C1 segment of cervical spinal cord (tissue), 14 donors: ENCODE results near the gene ABCF2.
A peak's percentile ranks its signal among the peaks of the same experiment; 100 is the strongest.

ENCODE experiments used
- DNase-seq, 14 donors: peaks; one replicate each; lab custom pipeline; 2025; lab: John Stamatoyannopoulos, UW

Gene ABCF2

DNA sequence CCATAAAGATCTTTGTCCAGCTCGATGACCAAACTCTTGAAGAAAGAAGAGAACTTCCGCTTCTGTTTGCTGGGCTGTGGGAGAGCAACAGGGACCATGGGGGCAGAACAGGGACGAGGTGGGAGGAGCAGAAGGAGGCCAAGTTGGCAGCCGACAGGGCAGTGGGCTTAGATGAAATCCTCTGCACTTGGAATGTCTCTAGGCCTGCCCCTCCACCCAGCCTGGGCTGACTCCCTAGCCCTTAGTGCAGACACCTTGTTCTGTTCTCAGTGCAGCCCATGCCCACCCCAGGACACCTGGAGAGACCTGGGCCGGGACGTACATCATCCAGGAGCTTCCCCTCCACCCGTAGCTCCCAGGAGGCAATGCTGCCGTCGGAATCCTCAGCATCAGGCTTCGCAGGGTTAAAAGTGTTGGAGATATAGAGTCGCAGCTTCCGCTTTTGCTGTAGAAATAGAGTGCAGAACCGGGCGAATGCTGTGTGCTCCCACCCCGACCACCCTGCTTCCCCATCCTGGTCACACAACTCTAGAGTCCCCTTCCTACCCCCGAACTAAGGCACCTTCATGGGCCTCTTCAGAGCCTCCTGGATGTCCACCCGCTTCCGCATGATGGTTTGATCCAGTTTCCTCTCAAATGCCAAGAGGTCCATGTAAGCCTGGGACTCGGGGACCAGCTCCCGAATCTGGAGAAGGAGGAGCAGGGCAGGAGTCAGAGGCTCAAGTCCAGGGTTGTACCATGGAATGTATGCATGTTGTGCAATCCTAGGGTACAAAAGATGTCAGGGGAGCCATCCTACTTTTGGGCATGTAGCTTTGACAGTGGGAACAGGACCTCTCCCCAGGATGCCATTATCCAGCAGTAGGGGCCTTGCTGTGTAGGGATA lies 15.4 kb upstream of the ABCF2 start:
- DNase-seq: no peak

DNA sequence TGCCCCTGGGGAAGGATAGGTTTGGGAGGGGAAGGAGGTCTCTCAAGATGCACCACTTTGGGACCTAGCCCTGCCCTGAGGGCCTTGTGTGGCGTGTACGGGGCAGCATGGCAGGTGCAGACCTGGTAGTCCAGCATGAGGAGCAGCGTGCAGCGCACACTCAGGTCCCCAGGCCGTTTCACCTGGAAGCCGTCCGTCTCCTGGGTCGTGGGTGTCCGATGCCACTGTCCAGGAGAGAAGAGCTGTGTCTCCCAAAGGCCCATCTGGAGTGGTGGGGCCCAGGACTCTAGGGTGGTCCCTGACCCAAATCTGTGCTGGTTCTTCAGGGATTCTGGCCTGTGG lies 14.7 kb upstream of the ABCF2 start:
- no peak for DNase-seq

DNA sequence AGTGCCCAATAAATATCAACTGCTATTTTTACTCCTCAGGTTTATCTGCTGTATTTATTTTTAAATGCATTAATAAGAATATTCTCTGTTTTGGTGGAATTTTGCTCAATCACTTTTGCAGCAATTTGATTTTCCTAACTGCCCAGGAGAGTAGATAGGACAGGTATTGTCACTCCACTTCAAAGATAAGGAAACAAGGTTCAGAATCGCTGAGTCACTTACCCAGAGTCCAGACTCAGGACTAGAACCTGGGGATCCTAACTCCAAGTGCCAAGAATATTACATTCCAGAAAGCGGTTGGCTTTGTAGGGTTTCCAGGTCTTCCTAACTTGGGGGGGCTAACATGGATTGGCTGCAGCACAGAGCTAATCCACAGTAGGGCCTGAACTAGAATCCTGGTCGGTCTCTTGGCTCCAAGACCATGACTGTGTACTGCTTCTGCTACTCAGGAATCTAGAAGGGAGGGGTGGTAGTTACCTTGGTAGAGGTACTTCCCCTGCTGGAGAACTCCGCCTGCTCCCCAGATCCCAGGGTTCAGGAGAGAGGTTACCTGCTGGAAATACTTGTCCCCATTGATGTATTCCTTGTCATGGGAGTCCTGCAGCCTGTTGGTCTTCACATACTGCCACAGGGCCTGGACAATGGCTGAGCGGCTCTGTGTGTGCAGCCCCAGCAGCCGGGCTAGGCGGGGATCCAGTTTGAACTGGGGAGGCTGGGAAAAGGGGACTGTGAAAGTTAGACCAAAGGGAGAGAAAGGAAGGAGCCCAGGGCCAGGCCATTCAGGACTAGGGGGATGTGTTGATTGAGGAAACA lies 14.1 kb upstream of the ABCF2 start:
- DNase-seq: no peak

DNA sequence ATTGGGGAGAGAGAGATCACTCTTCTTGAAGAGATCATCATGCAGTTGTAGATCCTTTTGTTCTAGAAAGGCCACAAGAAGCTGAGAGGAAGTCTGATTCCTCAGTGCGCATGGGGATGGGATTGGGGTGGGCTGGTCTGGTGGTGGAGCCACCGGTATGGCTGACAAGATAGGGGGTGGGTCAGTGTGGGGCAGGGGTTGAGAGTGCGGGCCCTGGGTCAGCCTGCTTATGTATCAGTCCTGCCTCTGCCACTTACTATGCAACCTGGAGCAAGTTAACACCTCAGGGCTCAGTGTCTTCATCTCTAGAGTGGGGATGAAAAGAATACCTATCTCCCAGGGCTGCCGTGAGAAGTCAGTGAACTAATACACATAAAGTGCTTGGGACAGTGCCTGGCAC lies 13.5 kb upstream of the ABCF2 start:
- no peak for DNase-seq

DNA sequence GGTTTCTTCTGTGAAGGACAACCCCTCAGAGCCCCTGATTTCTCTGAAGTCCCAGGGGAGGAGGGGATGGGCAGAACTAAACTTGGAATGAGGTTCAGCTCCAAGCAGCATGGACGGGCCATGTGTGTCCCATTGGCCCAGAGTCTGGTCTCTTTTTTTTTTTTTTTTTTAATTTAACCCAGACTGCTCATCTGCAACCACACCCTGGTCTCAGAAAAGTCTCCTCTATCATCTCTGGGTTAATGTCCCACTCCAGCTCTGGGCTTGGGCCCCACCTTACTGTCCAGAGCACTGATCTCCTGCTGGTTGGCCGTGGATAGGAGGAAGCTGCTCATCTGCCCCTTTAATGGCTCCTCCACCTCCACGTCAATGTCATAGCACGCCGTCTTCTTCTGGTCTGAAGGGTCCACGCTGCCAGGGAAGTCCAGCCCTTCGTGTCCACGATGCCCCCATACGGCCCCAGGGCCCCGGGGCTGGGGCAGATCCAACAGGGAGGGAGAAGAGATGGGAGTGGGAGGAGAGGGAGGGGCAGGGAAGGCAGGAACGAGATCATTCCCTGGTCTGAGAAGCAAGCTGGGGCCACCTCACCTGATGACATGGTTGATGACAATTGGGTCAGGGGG lies 12.9 kb upstream of the ABCF2 start:
- no peak for DNase-seq

DNA sequence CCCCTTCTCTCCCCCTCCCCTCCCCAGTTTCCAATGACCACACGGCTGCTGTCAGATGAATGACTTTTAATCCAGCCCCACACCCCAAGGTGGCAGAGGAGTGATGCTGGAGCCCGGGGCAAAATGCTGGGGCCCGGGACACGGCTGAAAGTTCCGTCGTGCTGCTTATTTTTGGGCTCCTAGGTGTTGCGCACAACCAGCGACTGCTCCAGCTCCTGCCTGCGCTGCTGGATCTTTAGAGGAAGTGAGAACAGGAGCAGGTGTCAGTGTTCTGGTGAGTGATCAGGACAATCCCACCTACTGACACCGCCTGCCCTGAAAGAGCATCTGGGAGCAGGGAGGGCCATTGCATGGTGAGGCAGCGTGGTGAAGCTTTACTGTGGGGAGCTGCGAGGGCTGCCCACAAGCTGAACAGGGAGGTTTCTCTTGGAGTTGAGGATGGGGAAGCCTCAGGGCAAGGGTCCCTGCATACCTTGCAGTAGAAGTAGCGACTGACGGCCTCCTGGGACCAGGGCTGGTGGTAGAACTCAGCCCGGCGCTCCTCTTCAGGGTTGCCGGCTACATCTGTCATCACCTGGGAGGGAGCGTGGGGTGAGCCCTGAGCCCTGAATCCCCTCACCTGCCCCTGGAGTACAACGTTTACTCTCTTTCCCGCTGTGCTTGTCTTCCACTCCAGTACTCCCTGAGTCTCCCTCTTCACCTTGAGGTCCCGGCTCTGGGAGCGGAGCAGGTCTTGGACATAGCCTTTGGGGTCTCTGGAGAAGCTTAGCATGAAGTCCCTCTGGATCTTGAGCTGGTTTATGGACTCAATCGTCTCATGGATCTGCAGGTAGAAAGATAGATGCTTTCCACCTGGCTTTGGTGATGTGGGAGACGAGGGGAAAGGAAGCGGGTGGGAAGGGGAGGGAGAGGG lies 12.2 kb upstream of the ABCF2 start:
- DNase-seq: no peak

DNA sequence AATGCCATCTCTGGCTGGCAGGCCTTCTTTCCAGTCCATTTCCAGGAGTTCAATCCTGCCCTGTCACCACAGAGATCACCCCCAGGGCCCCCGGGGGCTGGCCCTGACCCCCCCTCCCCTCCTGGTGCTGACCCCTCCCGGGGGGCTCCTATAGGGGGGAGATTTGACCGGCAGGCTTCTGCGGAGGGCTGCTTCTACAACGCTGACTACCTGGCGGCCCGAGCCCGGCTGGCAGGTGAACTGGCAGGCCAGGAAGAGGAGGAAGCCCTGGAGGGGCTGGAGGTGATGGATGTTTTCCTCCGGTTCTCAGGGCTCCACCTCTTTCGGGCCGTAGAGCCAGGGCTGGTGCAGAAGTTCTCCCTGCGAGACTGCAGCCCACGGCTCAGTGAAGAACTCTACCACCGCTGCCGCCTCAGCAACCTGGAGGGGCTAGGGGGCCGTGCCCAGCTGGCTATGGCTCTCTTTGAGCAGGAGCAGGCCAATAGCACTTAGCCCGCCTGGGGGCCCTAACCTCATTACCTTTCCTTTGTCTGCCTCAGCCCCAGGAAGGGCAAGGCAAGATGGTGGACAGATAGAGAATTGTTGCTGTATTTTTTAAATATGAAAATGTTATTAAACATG lies 11.3 kb upstream of the ABCF2 start:
- no peak for DNase-seq

DNA sequence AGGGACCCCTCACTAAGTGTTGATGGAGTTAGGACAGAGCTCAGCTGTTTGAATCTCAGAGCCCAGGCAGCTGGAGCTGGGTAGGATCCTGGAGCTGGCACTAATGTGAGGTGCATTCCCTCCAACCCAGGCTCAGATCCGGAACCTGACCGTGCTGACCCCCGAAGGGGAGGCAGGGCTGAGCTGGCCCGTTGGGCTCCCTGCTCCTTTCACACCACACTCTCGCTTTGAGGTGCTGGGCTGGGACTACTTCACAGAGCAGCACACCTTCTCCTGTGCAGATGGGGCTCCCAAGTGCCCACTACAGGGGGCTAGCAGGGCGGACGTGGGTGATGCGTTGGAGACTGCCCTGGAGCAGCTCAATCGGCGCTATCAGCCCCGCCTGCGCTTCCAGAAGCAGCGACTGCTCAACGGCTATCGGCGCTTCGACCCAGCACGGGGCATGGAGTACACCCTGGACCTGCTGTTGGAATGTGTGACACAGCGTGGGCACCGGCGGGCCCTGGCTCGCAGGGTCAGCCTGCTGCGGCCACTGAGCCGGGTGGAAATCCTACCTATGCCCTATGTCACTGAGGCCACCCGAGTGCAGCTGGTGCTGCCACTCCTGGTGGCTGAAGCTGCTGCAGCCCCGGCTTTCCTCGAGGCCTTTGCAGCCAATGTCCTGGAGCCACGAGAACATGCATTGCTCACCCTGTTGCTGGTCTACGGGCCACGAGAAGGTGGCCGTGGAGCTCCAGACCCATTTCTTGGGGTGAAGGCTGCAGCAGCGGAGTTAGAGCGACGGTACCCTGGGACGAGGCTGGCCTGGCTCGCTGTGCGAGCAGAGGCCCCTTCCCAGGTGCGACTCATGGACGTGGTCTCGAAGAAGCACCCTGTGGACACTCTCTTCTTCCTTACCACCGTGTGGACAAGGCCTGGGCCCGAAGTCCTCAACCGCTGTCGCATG lies 10.5 kb upstream of the ABCF2 start:
- DNase-seq: no peak

DNA sequence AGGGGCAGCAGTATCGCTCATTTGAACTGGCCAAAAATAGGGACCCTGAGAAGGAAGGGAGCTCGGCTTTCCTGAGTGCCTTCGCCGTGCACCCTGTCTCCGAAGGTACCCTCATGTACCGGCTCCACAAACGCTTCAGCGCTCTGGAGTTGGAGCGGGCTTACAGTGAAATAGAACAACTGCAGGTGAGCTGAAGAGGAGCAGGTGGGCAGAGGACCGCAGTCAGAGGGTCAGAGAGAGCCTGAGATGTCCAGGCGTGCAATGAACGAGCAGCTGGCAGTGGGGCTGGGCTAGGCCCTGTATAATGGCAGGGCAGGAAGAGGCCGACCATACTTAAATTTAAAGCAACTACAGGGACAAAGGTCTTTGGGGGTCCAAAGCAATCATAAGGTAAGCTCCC lies 9.4 kb upstream of the ABCF2 start:
- DNase-seq: no peak

DNA sequence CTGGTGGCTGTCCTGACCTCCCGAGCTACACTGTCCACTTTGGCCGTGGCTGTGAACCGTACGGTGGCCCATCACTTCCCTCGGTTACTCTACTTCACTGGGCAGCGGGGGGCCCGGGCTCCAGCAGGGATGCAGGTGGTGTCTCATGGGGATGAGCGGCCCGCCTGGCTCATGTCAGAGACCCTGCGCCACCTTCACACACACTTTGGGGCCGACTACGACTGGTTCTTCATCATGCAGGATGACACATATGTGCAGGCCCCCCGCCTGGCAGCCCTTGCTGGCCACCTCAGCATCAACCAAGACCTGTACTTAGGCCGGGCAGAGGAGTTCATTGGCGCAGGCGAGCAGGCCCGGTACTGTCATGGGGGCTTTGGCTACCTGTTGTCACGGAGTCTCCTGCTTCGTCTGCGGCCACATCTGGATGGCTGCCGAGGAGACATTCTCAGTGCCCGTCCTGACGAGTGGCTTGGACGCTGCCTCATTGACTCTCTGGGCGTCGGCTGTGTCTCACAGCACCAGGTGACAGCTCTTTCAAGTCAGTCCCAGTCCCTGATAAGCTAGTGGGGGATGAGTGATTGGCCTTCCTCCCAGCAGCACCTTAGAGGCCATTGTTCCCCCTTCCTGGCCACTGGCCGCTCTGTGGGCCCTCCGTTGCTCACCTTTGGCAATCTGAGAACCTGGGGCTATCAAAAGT lies 8.2 kb upstream of the ABCF2 start:
- no peak for DNase-seq

DNA sequence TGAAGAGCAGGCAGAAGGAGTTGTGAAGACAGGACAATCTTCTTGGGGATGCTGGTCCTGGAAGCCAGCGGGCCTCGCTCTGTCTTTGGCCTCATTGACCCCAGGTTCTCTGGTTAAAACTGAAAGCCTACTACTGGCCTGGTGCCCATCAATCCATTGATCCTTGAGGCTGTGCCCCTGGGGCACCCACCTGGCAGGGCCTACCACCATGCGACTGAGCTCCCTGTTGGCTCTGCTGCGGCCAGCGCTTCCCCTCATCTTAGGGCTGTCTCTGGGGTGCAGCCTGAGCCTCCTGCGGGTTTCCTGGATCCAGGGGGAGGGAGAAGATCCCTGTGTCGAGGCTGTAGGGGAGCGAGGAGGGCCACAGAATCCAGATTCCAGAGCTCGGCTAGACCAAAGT lies 6.8 kb upstream of the ABCF2 start:
- no peak for DNase-seq

DNA sequence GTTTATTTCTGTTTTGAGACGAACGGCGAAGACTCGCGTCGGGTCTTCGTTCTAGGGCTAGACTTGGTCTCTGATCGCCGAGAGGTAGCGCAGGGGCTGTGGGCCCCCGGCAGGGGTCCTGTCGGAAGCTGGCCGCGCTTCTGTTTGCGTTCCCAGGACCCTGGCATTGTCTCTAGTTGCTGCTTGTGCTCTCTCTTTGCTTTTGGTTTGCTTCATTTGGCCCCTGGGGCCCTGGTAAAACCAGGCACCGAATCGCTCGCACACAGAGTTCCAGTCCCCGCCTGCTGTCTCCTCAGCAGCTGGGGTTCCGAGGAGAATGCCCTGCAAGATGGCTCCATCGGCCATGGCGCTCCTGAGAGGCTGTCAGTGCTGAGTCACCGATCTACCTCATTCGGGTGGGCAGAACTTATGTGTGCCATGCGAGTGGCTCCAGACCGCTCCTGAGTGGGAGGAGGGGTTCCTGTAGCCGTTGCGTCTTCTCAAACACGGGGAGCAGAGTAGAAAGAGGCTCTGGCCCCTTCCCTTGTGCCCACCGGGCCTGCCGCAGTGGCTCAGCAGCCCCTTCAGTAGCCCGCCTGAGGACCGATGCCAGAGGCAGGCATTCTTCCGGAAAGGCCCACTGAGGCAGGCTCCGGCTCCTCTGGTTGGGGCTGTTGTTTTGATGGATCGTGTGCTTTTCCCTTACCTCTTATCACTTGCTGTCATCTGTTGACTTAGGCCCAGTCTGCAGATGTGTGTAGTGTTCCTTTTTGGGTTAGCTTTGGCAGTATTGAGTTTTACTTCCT lies 6.1 kb upstream of the ABCF2 start:
- DNase-seq: peak in 2 of 14 donors; percentile 29 to 65

DNA sequence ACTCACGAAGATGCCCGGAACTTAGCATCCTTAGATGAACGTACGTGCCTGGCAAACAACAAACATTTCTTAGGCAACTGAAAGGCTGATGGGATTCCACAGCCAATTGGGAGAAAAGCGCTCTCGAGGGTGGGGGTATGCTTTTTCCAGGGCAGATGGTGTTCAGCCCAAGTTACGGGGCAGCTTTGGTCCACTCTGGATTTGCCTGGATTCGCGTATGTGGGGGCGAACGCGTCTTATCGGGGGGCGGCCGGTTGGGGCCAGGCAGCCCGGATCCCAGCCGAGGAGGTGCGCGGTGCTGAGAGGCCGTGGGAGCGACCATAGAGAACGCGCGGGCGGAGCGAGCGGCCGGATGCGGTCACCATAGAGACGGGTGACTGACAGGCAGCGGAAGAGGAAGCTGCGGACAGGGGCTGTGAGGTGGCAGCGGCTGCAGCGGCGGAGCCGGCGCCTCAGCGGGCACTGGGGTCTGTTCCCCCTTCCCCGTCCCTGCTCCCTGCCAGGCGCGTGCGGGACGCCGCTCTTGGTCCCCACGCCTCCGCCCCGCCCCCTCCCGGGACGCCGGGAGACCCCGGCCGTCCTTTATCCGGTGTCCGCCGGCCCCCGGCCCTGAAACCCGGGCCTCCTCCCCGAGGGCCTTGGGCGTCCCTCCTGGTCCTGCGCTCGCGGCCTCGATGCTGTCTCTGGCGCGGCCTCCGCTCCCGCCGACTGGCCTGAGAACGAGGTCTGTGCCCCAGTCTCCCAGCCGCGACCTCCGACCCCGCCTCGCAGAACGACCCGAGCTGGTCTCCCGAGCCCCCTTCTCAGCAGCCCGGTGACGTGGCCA lies 5.3 kb upstream of the ABCF2 start, which contains the start of gene CHPF2:
CHPF2 (plus strand) TSS at position 393 of the 826 bp plus-strand sequence. CDS start 1,529 bp downstream, outside the sequence.
- peak in 13 of 14 donors; percentile 68 to 90 (median 83) for DNase-seq

DNA sequence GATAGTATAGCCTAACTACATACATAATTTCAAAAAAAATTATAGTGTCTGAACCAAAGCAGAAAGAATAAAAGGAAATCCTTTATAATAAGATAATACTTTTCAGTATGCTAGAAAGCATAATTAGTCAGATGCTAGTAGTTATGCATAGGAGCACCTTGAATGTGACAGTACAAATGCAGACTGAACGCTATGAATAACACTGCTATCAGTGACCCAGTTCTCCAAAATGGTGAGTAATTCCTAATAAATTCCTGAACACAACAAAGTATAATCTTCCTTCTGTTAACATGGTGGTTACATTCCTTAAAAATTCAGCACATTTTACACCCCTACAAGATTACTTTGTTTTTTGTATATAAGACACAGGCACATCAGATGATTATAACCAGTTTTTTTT lies 4.1 kb upstream of the ABCF2 start:
- DNase-seq: no peak

DNA sequence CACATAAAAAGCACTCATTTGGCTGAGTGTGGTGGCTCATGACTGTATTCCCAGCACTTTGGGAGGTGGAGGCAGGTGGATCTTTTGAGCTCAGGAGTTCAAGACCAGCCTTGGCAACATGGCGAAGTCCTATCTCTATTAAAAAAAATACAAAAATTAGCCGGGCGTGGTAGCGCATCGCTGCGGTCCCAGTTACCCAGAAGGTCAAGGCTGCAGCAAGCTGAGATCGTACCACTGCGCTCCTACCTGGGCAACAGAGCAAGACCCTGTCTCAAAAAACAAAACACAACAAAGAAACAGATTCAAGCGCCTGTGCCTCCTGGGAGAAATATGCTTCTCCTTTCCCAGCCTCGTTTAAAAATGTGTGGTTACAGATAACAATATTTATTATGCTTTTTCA lies 2.2 kb upstream of the ABCF2 start:
- no peak for DNase-seq

DNA sequence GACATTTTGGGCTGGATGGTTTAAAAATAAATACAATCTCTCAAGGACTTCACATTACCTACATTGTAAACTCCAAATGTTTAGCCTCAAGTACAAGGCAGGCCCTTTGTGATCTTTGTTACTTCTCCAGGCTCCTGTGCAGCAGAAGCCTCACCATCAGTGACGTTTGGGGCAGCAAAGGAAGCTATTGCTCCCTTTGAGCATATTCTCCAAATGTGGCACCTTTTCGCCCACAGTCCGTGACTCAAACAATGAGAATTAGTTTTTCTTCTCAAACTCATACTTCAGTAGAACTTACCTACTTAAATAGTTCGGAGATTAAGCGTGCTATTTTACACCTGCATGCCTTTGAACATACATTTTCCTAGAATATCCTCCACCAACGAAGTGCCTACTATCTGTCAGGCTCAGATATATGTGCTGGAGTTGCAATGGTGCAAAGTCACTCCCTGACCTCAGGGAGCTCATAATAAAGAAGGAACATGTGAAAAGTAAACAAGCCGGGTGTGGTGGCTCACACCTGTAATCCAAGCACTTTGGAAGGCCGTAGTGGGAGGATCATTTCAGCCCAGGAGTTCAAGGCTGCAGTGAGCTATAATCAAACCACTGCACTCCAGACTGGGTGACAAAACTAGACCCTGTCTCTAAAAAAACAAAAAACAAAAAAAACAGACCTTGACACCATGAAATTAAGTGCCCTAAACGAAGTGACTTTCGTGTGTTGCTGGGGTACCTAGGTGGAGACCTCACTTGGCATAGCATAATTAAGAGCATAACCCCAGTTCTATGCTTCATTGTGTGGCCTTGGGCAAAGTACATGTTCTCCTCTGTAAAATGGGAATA lies 1.2 kb upstream of the ABCF2 start:
- DNase-seq: no peak

DNA sequence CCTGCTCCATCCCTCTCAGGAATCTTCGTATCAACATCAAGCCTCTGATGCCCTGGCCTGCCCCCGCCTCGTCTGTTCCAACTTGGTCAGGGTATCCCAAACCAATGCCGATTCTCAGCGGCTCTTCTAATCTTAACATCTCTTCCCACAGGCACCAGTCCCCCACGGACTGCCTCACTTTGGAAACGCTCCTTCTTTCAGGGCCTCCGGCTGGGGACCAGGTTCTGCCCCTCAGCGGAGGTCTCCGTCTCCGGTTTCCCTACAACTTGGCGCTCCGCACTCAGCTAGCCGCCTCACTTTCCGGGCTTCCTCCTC lies 488 bp downstream of the ABCF2 start:
- DNase-seq: no peak
